ENCODE results near the gene TFB1M. TPM values are rescaled to one million over a fixed set of nuclear protein-coding genes. Genes with fewer than 3 reads are reported as not detected.

The TFB1M gene
- total RNA-seq, 1 experiment from 2014 or later = 19.5 TPM

GRCh38 chr6:155278319-155279049, 35.8 kb downstream of the TFB1M start:
- no peak for DNase-seq
- H3F3A ChIP-seq (ENCODE audit: insufficient read depth, low read depth) = no peaks in the 10 kb centered on the region
- no peaks in the 10 kb centered on the region for H3K9me3 ChIP-seq (ENCODE audit: insufficient read depth, low read depth)
- CTCF ChIA-PET = no interaction called here
- no TSS peak for BruUV-seq (replicated peaks)
- no peaks in the 10 kb centered on the region for H3K9me2 ChIP-seq (ENCODE audit: insufficient read depth)
- no peaks in the 10 kb centered on the region for H3K4me1 ChIP-seq (replicated peaks; ENCODE audit: insufficient read depth)
- POLR2A ChIA-PET (ENCODE audit: unreplicated experiment) = interaction anchor here (0.7 kb wide), 1 partner anchor 15 kb away, joined by 5 read pairs; no protein-coding TSS in a partner anchor
- no peaks in the 10 kb centered on the region; the same call in 1 of the 2 replicates for H3K36me3 ChIP-seq (ENCODE audit: low read depth)
- no peaks in the 10 kb centered on the region for H3K27me3 ChIP-seq (ENCODE audit: insufficient read depth, low read depth)
- no peaks in the 10 kb centered on the region for H3K79me2 ChIP-seq (ENCODE audit: low read depth)
- H3K4me3 ChIP-seq = no peak overlapping the region
- H3K27ac ChIP-seq = no peak overlapping the region
- no peak overlapping the region for H3K4me2 ChIP-seq
- no peak overlapping the region for H2AFZ ChIP-seq
- TF ChIP-seq, protein P1, sequence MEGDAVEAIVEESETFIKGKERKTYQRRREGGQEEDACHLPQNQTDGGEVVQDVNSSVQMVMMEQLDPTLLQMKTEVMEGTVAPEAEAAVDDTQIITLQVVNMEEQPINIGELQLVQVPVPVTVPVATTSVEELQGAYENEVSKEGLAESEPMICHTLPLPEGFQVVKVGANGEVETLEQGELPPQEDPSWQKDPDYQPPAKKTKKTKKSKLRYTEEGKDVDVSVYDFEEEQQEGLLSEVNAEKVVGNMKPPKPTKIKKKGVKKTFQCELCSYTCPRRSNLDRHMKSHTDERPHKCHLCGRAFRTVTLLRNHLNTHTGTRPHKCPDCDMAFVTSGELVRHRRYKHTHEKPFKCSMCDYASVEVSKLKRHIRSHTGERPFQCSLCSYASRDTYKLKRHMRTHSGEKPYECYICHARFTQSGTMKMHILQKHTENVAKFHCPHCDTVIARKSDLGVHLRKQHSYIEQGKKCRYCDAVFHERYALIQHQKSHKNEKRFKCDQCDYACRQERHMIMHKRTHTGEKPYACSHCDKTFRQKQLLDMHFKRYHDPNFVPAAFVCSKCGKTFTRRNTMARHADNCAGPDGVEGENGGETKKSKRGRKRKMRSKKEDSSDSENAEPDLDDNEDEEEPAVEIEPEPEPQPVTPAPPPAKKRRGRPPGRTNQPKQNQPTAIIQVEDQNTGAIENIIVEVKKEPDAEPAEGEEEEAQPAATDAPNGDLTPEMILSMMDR (conservative IDR thresholded peaks at IDR 0.05) = no peak
- no peak for TF ChIP-seq EZH2 (IDR thresholded peaks at IDR 0.05; ENCODE audit: low read depth)
- no peaks in the 10 kb centered on the region for H4K20me1 ChIP-seq (ENCODE audit: insufficient read depth)
- intact Hi-C loops (cut with micrococcal nuclease; ENCODE audit: unreplicated experiment) = no loop called here

GRCh38 chr6:155276638-155277037, 37.6 kb downstream of the TFB1M start:
- BruUV-seq (replicated peaks) = no TSS peak
- H3K9me3 ChIP-seq (ENCODE audit: insufficient read depth, low read depth) = no peaks in the 10 kb centered on the region

DNA sequence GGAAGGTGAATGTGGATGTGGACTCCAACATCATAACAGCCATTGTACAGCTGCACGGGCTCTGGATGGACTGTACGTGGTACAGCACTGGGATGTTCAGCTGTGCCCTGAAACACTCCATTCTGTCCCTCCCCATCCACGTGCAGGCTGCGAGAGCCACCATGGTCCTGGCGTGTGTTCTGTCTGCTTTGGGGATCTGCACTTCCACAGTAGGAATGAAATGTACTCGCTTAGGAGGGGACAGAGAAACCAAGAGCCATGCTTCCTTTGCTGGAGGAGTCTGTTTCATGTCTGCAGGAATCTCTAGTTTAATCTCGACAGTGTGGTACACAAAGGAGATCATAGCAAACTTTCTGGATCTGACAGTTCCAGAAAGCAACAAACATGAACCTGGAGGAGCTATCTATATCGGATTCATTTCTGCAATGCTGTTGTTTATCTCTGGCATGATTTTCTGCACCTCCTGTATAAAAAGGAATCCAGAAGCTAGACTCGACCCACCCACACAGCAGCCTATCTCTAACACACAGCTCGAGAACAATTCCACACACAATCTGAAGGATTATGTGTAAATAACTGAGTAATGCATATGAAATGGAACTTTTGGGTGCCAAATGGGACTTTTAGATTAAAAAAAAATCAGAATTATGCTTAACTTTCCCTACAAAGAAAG, 38.3 kb downstream of the TFB1M start:
- no peaks in the 10 kb centered on the region for H3K9me3 ChIP-seq (ENCODE audit: insufficient read depth, low read depth)
- H3K4me1 ChIP-seq (replicated peaks; ENCODE audit: insufficient read depth) = no peaks in the 10 kb centered on the region
- H3K79me2 ChIP-seq (ENCODE audit: low read depth) = no peaks in the 10 kb centered on the region
- intact Hi-C loops (cut with micrococcal nuclease; ENCODE audit: unreplicated experiment) = no loop called here
- no peaks in the 10 kb centered on the region for H3K36me3 ChIP-seq (ENCODE audit: low read depth)
- POLR2A ChIA-PET (ENCODE audit: unreplicated experiment) = interaction anchor here (0.6 kb wide), 1 partner anchor 25 kb away, joined by 4 read pairs; no protein-coding TSS in a partner anchor
- no peak overlapping the region for H2AFZ ChIP-seq
- TF ChIP-seq, protein P1 (conservative IDR thresholded peaks at IDR 0.05) = no peak
- TF ChIP-seq EZH2 (IDR thresholded peaks at IDR 0.05; ENCODE audit: low read depth) = no peak
- no peak overlapping the region for H3K27ac ChIP-seq
- DNase-seq = no peak
- no TSS peak for BruUV-seq (replicated peaks)
- no peak overlapping the region for H3K4me3 ChIP-seq
- no peaks in the 10 kb centered on the region for H3K27me3 ChIP-seq (ENCODE audit: insufficient read depth, low read depth)
- CTCF ChIA-PET = no interaction called here
- H3K4me2 ChIP-seq = no peak overlapping the region
- no peaks in the 10 kb centered on the region for H4K20me1 ChIP-seq (ENCODE audit: insufficient read depth)
- H3F3A ChIP-seq (ENCODE audit: insufficient read depth, low read depth) = no peaks in the 10 kb centered on the region
- no peaks in the 10 kb centered on the region for H3K9me2 ChIP-seq (ENCODE audit: insufficient read depth)

More at GRCh38 chr6:155276638-155277037, 37.6 kb downstream of the TFB1M start:
- Histone ChIP-seq H3K79me2 (ENCODE audit: low read depth) (no peaks in the 10 kb centered on the region), H3K36me3 (ENCODE audit: low read depth) (no peaks in the 10 kb centered on the region), H3K4me1 (replicated peaks; ENCODE audit: insufficient read depth) (no peaks in the 10 kb centered on the region), H4K20me1 (ENCODE audit: insufficient read depth) (no peaks in the 10 kb centered on the region), H3K27me3 (ENCODE audit: insufficient read depth, low read depth) (no peaks in the 10 kb centered on the region), H2AFZ (no peak overlapping the region), H3K9me2 (ENCODE audit: insufficient read depth) (no peaks in the 10 kb centered on the region), H3F3A (ENCODE audit: insufficient read depth, low read depth) (no peaks in the 10 kb centered on the region), H3K4me3 (no peak overlapping the region), H3K27ac (no peak overlapping the region), H3K4me2 (no peak overlapping the region)
- ChIA-PET POLR2A (ENCODE audit: unreplicated experiment) (interaction anchor here (1.0 kb wide), 1 partner anchor 99 kb away, joined by 3 read pairs; no protein-coding TSS in a partner anchor), CTCF (no interaction called here)
- no peak for DNase-seq
- TF ChIP-seq EZH2 (IDR thresholded peaks at IDR 0.05; ENCODE audit: low read depth) = no peak
- TF ChIP-seq, protein P1 (conservative IDR thresholded peaks at IDR 0.05) = no peak
- intact Hi-C loops (cut with micrococcal nuclease; ENCODE audit: unreplicated experiment) = no loop called here
